ENCODE data around the gene OPHN1.

Gene OPHN1

DNA sequence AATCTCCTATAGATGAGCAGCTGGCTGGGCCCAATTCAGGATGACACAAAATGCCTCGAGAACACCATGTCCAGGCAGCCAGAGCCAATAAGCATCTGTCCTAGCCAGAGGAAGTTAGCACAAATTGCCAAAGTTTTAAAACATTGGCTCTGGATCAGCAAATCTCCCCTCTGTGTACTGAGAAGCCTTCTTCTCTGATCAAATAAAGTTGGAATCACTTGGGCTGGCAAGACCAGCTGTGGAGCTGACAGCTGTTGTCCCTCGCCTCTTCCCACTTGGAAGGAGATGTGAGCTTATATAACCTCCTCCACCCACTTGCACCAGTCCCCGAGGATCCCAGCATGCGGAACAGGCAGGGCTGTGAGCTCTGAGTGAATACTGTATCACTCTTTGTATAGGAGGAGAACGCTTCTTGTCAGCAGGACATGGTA is 183.9 kb downstream of the OPHN1 start:
- no peak for DNase-seq (ENCODE audit: low read depth)

DNA sequence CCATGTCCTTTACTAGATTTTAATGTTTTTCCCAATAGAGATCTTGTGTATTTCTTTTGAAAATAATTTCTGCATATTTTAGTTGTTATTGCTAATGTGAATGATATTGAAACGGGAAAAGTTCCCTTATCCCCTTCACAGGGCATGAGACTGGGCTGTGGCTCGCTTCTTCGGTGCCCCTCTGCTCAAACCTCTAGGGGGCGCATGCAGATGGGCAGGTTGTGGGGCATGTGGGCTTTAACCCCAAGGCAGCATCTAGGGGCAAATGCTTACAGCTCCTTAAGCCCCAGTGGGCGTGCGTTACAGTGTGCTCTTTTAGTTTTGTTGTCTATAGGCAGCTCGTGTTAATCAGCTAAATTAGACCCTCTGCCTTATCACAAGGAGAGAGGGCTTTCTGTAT is 194.7 kb downstream of the OPHN1 start:
- DNase-seq (ENCODE audit: low read depth), result no peak

DNA sequence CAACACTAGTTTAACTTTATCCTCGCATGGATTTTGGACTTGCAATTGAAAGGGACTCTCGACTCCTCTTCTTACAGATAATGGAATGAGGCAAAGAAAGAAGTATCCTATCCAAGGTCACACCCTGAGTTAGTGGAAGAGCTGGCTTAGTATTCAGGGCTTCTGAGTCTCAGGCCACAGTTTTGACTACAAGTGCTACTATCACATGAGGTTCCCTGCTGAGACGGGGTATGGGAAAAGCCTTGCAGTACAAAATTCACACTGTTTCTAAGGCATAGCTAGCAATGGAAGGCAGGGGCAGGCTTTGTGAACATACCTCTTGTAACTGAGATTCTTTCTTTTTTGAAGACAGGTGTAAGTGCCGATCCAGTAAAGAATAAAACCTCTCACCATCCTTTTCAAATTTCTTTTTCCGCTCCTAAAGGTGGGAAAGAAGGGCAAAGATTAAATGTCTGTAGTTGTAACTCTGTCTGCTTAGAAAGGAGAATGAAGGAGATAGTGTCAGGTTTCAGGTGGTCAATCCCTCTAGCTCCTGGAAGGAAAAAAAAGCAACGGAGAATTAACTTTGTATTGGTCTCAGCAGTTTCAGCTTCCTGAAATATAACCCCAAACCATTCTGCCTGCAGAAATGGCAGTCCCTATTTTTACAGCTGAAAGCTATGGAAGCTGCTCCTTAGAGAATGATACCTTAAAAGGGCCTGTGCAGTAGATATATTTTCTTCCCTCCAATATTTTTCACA is 199.0 kb downstream of the OPHN1 start:
- no peak for DNase-seq (ENCODE audit: low read depth)

DNA sequence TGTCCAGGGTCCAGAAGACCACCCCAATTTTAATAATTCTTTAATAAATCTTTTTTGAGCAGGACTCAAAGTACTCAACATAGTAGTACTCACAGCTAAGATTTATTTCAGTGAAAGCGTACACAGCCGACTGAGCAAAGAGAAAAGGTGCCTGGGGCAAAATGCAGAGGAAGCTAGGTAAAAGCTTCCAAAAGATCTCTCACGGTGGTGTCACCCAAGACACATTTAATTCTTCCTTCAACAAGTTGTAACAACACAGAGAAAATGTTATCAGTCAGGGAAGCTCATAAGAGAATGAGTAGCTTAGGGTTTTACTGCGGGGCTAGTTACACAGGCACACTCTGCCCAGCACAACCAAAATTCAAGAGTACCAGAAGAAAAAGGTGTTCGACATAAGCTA is 201.1 kb downstream of the OPHN1 start:
- no peak for DNase-seq (ENCODE audit: low read depth)

DNA sequence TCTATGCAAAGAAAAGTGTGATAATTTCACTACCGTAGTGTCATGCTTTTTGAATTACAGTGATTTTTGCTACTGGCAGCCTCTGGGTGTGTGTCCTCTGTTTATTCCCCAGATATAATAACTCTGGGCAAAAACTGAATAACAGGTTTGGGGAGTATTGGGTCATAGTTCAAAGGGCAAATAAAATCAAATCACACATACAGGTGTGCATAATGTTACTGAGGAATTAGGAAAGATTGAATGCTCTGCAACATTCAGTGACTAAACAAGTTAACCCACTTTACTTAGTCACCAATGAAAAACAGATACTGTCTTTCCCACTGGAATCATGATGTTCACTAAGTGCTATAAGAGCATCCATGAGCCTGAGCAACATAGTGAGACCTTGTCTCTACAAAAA is 224.3 kb downstream of the OPHN1 start:
- DNase-seq (ENCODE audit: low read depth), result no peak

DNA sequence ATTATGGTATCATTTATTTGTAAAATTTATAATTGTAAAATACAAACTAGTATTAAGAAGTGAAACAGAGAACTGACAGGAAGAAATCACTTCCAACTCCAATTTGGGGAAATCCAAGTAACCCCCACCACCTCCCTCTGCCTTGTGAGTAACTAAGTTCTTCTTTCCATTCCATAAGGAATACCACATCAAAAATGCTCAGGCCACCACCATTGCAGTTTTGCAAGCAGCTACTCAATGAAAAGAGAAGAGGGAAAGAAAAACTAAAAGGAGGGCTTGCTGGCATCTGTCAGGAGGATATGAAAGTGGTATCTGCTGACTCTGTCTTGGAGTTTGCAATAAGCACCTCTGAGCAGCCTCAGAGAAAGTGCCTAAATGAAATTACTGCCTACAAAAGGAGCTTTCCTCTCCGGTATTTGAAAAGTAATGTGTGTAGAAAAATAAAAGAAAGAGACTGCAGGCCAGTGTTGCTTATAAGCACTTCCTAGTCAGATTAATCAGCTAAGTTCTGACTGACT is 228.7 kb downstream of the OPHN1 start:
- DNase-seq (ENCODE audit: low read depth), result no peak

DNA sequence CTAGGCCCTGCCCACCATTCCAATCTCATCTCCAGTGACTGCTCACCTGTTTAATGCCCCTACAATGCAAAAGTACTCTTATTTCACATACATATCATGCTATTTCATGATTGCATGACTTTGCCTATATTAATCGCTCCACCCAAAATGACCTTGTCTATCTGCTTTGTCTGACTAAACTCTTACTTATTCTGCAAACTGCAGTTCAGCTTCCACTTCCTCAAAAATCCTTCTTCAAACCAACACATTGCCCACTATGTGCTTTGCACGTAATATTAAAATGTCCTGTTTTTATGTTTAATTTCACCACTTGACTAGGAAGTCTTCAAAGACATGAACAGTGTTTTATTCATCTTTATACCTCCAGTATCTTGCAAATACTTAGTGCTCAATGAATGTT is 229.6 kb downstream of the OPHN1 start:
- DNase-seq (ENCODE audit: low read depth), result no peak

DNA sequence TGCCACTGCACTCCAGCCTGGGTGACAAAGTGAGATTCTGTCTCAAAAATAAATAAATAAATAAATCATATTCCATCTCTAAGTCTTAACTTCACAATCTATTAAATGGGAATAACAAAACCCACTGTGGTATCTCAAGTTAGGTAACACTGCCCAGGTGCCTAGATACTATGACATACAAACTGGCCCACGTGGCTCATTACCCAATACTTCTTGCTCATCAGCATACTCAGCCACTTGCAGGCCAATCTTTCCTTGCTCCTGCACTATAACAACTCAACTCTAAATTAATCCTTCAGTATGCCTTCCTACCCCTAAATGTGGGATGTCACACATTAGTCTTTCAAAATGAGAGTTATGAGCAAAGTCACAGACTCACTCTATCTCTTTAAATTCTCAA is 230.1 kb downstream of the OPHN1 start:
- DNase-seq (ENCODE audit: low read depth), result no peak

DNA sequence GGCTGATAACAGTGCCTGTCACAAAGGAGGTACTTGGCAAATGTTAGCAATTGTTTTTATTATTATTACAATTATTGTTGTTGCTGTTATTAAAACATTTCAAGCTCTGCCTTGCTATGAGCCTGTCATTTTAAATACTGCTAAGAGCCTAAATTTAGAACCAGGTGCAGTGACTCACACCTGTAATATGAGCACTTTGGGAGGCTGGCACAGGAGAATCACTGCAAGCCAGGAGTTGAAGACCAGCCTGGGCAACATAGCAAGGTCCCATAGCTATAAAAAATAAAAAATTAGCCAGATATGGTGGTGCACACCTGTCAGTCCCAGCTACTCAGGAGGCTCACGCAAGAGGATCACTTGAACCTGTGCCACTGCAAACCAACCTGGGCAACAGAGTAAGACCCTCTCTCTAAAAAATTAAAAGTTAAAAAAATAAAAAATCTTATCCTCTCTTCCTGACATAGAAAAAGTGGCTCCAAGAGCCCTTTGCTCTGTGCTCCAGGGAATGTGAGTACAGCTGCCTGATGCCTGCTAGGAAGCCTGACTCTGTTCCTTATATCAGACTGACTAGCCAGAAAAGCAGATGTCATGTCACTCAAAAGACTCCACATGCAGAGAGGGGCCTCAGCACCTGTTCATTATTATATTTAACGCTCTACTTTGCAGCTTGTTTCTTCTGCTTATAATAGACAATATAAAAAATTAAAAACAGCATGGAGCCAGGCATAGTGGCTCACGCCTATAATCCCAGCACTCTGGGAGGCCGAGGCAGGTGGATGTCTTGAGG is 234.0 kb downstream of the OPHN1 start:
- DNase-seq (ENCODE audit: low read depth), result no peak

DNA sequence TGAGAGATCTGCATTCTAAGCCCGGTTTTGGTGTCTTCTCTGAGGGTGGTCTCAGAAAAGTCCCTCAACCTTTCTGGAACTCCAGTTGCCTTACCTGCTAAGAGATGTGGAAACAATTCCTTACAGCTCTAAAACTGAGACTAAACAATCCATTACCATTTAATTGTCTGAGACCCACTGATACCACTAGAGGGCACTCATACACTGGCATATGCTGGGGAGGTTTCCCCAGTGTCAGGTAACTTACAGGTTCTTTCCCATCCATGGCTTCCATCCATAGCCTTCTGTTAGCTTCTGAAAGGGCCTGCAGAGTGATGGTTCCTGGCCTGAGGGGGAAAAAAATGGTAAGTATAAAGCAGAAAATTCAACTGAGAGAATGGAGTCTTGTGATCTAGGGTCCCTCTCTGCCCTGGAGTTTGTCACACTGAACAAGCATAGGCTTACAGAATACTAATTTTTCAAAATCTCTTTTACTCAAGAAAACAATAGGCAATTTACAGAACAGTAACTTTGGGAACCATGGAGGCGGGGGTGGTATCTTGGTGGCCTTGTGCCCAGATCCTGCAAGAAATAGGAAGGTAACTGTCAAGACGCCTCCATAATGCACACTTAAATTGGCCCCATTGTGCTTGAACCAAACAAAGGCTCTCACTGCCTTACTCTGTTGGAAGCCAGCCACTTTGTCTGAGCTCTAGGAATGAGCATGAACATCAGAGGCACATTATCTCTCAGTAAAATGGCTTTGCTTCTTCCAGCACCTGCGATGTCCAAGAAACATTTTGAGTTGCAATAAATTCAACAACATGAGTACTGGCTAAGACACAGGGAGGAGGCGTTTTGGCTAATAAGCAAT is 236.1 kb downstream of the OPHN1 start:
- no peak for DNase-seq (ENCODE audit: low read depth)

DNA sequence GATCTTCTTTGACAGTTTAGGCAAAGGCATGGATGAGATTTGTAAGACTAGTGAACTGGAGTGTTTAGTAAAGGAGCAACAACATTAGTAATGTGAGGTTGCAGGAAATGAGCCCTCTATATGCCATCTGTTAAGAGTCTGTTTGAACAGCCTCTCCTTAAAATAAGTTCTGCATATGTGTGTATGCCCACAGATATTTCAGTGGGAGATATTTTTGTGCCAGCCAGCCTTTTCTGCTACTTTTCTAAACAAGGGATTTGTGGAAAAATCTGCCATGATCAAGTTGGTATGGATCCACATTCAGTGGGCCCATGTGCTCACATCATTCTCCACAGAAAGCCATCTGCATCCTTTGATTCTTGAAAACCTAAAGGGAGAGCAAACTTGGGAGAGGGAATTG is 237.7 kb downstream of the OPHN1 start:
- no peak for DNase-seq (ENCODE audit: low read depth)

DNA sequence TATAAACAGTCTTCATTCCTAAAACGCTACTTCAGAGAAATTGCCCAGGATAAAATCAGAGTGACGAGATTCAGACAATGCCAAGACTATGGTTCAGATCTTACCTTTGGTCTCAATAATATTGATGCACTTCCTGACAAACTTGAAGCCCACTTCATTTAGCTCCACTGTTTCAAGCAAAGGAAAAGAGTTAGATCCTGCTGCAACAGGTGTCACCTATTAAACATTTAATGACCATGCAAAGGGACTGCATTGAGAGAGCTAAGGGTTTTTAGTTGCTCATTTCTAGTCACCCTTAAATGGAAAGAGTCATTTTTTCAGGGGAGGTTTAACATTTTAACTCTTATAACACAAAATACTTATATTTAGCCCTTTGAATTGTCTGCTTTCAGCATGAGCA is 239.5 kb downstream of the OPHN1 start:
- no peak for DNase-seq (ENCODE audit: low read depth)

DNA sequence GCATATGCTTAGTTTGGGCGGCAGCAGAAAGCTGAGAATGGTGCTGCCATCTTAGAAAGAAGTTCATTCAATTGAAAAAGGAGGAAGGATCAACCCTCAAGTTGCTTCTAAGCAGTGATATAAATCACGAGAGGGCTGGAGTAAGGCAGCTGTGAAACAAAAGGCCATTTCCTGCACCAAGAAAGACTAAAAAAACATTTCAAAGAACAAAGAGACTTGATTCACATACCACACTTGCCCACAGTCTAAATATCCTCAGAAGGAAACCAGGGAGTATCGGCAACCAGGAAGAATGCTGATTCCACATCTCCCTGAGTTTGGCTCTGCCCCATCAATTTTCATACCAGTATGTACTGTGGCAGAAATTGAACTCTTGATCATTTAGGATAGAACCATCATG is 240.1 kb downstream of the OPHN1 start:
- no peak for DNase-seq (ENCODE audit: low read depth)

DNA sequence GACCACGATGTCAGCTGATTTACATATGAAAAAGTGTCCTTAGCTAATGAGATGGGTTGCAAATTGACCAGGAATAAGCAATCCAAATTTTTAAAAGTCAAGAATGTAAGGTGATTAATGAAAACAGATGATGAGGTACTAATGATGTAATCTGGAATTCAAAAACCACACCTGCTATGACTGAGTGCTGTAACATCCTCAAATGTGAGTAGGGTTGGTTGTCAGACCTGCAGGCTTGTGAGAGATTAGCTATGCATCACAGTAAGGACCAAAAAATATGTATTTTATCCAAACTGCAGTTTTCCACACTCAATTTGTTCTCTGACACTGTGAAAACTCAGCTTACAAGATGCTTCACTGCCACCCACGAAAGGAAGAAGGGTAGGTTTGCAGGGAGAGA is 242.5 kb downstream of the OPHN1 start:
- DNase-seq (ENCODE audit: low read depth), result no peak

DNA sequence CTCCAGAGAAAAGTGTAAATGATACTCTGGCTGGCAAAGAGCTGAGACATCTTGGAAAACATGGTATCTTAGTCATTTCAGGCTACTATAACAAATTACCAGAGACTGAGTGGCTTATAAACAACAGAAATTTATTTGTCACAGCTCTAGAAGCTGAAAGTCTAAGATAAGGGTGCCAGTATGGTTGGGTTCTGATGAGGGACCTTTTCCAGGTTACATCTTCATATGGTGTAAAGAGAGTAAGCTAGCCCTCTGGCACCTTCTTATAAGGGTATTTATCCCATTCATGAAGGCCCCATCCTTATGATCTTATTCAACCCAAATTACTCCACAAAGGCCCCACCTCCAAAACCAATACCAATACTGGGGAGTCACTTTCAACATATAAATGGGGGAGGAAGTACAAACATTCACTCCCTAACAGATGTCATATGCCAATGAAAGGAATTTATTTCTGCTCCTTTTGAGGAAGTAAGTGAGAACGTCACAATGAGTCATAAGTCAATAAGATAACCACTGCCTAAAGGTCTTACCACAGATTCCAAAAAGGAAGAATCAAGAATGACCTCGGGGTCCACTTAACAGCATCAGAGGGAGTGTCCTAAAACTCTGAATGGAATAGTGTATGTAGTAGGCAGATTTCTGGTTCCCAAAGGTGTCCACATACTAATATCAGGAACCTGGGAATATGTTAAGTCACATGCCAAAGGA is 246.6 kb downstream of the OPHN1 start:
- no peak for DNase-seq (ENCODE audit: low read depth)

DNA sequence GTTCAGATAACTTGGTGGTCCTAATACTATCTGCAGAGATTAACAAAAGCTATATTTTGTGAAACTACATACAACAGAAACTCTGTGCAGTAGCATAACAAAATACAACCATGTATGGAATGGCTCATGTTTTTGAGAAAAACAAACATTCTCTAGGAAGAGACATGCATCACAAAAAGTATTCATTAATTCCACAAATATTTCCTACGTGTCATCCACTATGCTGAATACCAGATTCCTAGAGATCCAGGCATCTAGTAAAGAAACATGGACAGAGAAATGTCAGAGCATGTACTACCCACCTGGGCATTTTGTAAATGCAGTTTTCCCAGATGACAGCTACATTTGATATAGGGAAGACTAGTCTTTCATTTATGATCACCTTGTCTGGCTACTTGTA is 248.1 kb downstream of the OPHN1 start:
- DNase-seq (ENCODE audit: low read depth), result no peak

DNA sequence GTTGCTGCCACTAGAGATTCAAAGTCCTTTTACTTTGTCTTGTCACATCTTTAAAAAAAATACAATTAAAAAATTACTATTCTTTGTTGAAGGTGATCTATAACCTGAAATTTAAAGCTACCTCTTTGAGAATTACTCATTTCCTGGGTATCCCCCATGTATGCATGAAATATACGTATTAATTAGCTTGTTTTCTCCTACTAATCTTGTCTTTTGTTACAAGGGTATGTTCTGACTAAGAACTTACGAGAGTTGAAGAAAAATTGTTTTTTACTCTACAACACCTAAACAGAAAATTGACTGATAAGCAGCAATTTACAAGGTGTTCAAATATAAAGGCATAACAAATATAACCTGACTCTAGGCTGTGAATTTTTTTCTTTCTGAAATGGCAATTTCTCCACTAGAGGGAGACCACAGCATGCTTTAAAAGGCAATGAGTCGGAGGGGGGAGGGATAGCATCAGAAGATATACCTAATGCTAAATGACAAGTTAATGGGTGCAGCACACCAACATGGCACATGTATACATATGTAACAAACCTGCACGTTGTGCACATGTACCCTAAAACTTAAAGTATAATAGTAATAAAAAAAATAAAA is 249.6 kb downstream of the OPHN1 start:
- DNase-seq (ENCODE audit: low read depth), result no peak

DNA sequence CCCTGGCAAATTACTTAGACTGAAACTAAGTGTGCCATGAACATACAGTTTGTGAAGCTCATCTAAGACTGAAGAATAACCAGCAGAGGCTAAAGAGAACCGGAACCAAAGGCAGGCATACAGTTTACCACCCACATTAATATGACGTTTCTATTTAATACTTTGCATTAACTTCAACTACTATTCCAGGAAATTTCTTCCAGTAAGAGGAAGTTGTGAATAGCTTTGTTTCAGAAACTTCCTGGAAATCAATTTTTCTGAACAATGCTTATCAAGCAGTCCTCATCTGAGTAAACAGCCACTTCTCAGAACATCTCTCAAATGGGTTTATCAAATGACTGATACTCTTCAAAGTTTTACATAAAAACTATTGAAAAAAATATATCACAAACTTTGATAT is 252.7 kb downstream of the OPHN1 start:
- no peak for DNase-seq (ENCODE audit: low read depth)

DNA sequence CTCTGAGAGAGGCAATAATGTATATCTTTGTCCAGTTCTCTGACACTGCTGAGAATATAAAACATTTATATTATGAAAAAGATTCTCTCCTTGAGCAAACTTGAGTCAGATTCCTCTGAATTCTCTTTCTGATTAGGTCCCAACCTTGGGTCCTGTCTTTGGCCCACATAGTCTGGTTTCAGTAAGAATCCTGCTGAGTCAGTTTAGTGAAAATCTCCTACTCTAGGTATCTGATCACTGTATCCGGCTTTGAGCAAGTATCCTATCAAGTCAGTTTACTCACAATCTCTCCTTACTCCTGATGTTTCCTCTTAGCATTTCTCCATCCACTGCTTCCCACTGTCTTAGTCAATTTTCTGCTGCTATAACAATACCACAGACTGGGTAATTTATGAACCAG is 253.9 kb downstream of the OPHN1 start:
- no peak for DNase-seq (ENCODE audit: low read depth)

DNA sequence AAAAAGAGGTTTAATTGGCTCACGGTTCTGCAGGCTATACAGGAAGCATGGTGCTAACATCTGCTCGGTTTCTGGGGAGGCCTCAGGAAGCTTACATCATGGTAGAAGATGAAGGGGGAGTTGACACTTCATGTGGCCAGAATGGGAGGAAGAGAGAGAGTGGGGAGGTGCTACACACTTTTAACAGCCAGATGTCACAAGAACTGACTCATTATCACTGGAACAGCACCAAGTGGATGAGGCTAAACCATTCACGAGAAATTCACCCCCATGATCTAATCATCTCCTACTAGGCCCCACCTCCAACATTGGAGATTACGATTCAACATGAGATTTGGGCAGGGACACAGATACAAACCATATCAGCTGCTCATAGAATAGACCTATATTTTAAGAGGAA is 255.8 kb downstream of the OPHN1 start:
- DNase-seq (ENCODE audit: low read depth), result no peak

DNA sequence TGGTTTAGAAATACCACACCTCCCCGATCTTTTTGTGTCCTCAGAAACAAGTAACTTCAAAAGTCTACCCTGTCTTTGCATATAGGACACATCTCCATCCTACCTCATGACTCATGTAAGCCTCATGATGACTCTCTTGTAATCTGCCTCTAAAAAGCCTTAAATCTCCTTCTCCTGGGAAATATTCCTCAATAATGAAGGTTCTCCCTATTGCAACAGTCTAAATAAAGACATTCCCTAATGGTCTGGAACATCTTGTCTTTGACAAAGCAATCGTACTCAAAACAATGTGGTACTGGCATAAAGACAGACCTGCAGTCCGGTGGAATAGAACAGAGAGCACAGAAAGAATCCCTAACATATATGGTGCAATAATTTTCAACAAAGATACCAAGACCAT is 257.7 kb downstream of the OPHN1 start:
- DNase-seq (ENCODE audit: low read depth), result no peak

DNA sequence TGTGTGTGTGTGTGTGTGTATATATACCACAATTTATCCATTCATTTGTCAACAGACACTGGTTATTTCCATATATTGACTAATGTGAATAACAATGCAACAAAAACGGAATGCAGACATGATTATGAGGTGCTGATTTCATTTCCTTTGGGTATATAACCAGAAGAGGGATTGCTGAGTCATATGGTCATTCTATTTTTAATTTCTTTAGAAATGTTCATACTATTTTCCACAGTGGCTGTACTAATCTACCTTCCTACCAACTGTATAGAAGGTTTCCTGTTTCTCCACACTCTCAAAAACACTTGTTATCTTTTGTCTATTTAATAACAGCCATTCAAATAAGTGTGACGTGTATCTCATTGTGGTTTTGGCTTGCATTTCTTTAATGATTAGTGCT is 269.9 kb downstream of the OPHN1 start:
- DNase-seq (ENCODE audit: low read depth), result no peak

Measured in T-helper 22 cell (primary cell).